ENCODE results near the gene PRPF40B. TPM values are rescaled to one million over a fixed set of nuclear protein-coding genes. Genes with fewer than 3 reads are reported as not detected.
A peak's percentile ranks its signal among the peaks of the same experiment; 100 is the strongest.

The PRPF40B gene
- total and polyA plus RNA-seq, 9 of the 15 experiments (the other 6 are each of a cell fraction or from before 2014, with no cell fraction given), result 0.55 to 10.6 (median 4.8) TPM

GRCh38 chr12:49623142-49623904 is at the start of gene PRPF40B (continued):
- no peak for TF ChIP-seq SMARCB1 (IDR thresholded peaks at IDR 0.05; ENCODE audit: insufficient read length, low read depth)
- no peak for TF ChIP-seq SNRNP70 (optimal IDR thresholded peaks at IDR 0.05; ENCODE audit: low read depth, low read length)
- TF ChIP-seq, protein P1, sequence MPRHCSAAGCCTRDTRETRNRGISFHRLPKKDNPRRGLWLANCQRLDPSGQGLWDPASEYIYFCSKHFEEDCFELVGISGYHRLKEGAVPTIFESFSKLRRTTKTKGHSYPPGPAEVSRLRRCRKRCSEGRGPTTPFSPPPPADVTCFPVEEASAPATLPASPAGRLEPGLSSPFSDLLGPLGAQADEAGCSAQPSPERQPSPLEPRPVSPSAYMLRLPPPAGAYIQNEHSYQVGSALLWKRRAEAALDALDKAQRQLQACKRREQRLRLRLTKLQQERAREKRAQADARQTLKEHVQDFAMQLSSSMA (CRISPR knock-in tag; IDR thresholded peaks at IDR 0.05), result no peak
- no peak for TF ChIP-seq TAF15 (IDR thresholded peaks at IDR 0.05; ENCODE audit: low read depth, low read length)
- 0 out of 2 replicates have a peak, but pooled peaks have one; percentile 9 for TF ChIP-seq SMC3 (conservative IDR thresholded peaks at IDR 0.05; ENCODE audit: insufficient read depth, low read depth, low read length)
- no peak for TF ChIP-seq ESRRB (CRISPR knock-in tag; IDR thresholded peaks at IDR 0.05; ENCODE audit: borderline replicate concordance)
- TF ChIP-seq NFIX (CRISPR knock-in tag; IDR thresholded peaks at IDR 0.05; ENCODE audit: low read depth), result no peak
- TF ChIP-seq FOS (IDR thresholded peaks at IDR 0.05; ENCODE audit: extremely low read depth, insufficient read length), result peak; percentile 61
- no peak for TF ChIP-seq ZNF780A (CRISPR knock-in tag; IDR thresholded peaks at IDR 0.05)
- peak; percentile 81 for TF ChIP-seq PHF8 (IDR thresholded peaks at IDR 0.05; ENCODE audit: borderline replicate concordance, low read length)
- no peak for TF ChIP-seq ASH1L (IDR thresholded peaks at IDR 0.05; ENCODE audit: borderline replicate concordance, low read depth, partially characterized antibody)
- TF ChIP-seq NR1H2 (CRISPR knock-in tag; IDR thresholded peaks at IDR 0.05), result no peak
- peak in 1 of 2 experiments; percentile 68 for TF ChIP-seq NRF1 (conservative IDR thresholded peaks at IDR 0.05 in 1 of 2, IDR thresholded peaks at IDR 0.05 in 1 of 2)
- TF ChIP-seq ETV6 (IDR thresholded peaks at IDR 0.05; ENCODE audit: borderline replicate concordance in 1 of 2, low read depth in 2 of 2, low read length in 1 of 2), result no peak
- TF ChIP-seq ETV6 (CRISPR knock-in tag; IDR thresholded peaks at IDR 0.05; ENCODE audit: borderline replicate concordance), result no peak
- no peak for TF ChIP-seq NR2C2 (CRISPR knock-in tag; IDR thresholded peaks at IDR 0.05)
- TF ChIP-seq NR2C2 (tag; IDR thresholded peaks at IDR 0.05), result peak; percentile 65
- no peak for TF ChIP-seq PHF21A (IDR thresholded peaks at IDR 0.05; ENCODE audit: borderline replicate concordance, low read depth)
- TF ChIP-seq BCOR (IDR thresholded peaks at IDR 0.05), result no peak
- TF ChIP-seq ZBTB7A (IDR thresholded peaks at IDR 0.05; ENCODE audit: borderline replicate concordance, control insufficient read depth, low read depth, low read length), result peak; percentile 91
- no peak for TF ChIP-seq CCAR2 (IDR thresholded peaks at IDR 0.05; ENCODE audit: low read depth, low read length)
- no peak for TF ChIP-seq HDAC6 (IDR thresholded peaks at IDR 0.05; ENCODE audit: low read depth, low read length)
- TF ChIP-seq CUX1 (CRISPR knock-in tag; IDR thresholded peaks at IDR 0.05), result no peak
- no peak for TF ChIP-seq ZNF311 (CRISPR knock-in tag; IDR thresholded peaks at IDR 0.05)

Measured in K562 (cell line).